Measurements from ENCODE around the gene TIE1.

The TIE1 gene

DNA sequence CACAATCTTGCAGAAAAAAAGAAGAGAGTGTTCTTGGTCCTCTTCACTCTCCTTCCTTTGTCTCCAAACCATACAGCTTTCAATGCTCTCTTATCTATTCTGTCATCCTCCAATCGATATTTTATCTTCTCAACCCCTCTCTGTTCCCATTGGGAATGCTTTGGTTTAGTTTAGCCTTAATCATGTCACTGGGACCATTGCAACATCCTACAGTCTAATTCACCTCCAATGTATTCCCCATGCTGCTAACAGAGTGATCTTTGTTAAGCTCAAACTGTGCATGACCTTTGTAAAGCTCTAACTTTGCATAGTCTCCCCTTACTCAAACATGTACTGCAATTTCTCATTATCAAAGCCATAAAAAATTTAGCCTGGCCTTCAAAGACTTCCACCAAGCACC is 39.8 kb downstream of the TIE1 start:
- H3K4me3 ChIP-seq (ENCODE audit: low read depth, low read length), result no peak overlapping the region
- TF ChIP-seq, protein P1, sequence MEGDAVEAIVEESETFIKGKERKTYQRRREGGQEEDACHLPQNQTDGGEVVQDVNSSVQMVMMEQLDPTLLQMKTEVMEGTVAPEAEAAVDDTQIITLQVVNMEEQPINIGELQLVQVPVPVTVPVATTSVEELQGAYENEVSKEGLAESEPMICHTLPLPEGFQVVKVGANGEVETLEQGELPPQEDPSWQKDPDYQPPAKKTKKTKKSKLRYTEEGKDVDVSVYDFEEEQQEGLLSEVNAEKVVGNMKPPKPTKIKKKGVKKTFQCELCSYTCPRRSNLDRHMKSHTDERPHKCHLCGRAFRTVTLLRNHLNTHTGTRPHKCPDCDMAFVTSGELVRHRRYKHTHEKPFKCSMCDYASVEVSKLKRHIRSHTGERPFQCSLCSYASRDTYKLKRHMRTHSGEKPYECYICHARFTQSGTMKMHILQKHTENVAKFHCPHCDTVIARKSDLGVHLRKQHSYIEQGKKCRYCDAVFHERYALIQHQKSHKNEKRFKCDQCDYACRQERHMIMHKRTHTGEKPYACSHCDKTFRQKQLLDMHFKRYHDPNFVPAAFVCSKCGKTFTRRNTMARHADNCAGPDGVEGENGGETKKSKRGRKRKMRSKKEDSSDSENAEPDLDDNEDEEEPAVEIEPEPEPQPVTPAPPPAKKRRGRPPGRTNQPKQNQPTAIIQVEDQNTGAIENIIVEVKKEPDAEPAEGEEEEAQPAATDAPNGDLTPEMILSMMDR (IDR thresholded peaks at IDR 0.05; ENCODE audit: low read depth, low read length), result no peak
- in situ Hi-C loops (cut with HindIII; ENCODE audit: low sequenced_read_pairs), result no loop called here
- DNase-seq (ENCODE audit: low read depth, low spot score), result no peak

DNA sequence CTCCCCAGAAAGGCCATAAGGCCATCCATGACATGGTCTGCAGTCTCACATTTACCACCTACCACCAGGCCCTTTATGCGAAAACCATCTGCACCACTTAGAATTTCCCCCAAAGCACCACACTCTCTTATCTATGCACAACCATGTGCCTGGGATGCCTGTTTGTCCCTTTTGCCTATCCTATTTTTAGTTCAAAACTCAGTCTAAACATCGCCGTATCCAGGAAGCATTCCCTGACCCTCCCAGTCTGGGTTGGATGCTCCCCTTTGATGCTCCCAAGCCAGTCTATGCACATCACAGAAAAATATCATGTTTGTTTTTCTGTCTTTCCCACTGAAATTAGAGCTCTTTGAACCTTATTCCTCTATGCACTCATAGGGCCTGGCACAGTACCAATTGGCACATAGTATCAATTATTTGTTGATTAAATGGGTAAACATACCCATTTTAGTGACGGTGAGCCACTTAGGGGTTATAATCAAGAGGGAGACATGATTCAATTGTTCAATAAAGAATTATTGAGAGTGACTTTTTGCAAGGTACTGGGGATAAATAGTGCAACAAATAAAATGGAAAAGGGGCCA is 43.6 kb downstream of the TIE1 start:
- no peak for DNase-seq (ENCODE audit: low read depth, low spot score)
- in situ Hi-C loops (cut with HindIII; ENCODE audit: low sequenced_read_pairs), result no loop called here
- H3K4me3 ChIP-seq (ENCODE audit: low read depth, low read length), result no peak overlapping the region
- TF ChIP-seq, protein P1 (IDR thresholded peaks at IDR 0.05; ENCODE audit: low read depth, low read length), result no peak

DNA sequence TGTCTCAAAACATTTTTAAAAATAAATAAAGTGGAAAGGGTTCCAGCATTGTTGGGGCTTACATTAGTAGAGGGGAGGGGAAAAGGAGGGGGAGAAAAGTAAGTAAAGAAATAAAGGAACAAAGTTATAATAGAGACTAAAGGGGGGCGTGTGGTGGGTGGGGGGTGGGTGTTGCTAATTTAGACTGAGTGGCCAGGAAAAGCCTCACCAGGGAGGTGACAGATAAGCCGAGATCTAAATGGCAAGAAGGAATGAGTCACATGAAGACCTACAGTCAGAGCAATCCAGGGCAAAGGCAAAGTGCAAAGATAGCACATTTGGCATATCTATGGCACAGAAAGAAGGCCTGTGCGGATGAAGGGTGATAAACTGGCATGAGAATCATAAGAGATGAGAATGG is 44.3 kb downstream of the TIE1 start:
- TF ChIP-seq, protein P1 (IDR thresholded peaks at IDR 0.05; ENCODE audit: low read depth, low read length), result no peak
- no peak for DNase-seq (ENCODE audit: low read depth, low spot score)
- in situ Hi-C loops (cut with HindIII; ENCODE audit: low sequenced_read_pairs), result no loop called here
- no peak overlapping the region for H3K4me3 ChIP-seq (ENCODE audit: low read depth, low read length)

DNA sequence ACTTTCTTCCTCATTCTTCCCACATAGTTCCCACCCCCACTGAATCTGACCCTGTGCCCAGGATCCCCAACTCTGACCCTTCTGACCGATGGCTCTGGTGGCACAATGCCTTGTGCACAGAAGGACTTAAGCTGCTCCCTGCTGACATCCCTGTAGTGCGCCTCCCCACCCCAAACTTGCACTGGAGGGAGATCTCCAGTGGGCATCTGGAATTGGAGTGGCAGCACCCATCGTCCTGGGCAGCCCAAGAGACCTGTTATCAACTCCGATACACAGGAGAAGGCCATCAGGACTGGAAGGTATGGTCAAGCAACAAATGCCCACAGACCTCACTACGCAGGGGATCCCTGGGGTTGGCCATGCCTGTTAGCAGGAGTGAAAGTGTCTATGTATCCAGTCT is 45.9 kb downstream of the TIE1 start:
- in situ Hi-C loops (cut with HindIII; ENCODE audit: low sequenced_read_pairs), result no loop called here

DNA sequence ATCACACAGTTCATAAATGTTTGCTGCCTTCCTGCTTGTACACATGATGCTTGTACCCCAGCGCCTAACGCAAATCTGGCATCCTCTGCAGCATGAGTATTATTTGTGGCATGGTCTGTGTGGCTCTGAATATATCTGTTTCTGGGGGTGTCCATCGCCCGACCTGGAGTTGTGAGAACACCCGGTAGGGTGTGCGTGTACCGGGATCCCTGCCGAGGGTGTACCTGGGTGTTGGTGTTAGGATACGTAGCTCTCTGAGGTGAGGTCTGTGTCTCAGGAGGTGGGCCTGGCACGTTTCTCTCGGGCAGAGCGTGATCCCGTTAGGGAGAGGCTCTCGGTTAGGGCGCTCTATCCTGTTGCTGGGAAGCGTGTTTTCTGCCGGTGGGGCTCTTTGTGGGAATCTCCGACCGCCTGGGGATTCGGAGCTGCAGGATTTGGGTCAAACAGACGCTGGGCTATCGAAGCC is 47.6 kb downstream of the TIE1 start:
- H3K4me3 ChIP-seq (ENCODE audit: low read depth, low read length), result peak overlapping the region; percentile 47
- in situ Hi-C loops (cut with HindIII; ENCODE audit: low sequenced_read_pairs), result no loop called here
- TF ChIP-seq, protein P1 (IDR thresholded peaks at IDR 0.05; ENCODE audit: low read depth, low read length), result no peak
- DNase-seq (ENCODE audit: low read depth, low spot score), result no peak

More for the DNA sequence above, 45.9 kb downstream of the TIE1 start:
- TF ChIP-seq, protein P1 (IDR thresholded peaks at IDR 0.05; ENCODE audit: low read depth, low read length), result no peak
- H3K4me3 ChIP-seq (ENCODE audit: low read depth, low read length), result no peak overlapping the region
- DNase-seq (ENCODE audit: low read depth, low spot score), result no peak

DNA sequence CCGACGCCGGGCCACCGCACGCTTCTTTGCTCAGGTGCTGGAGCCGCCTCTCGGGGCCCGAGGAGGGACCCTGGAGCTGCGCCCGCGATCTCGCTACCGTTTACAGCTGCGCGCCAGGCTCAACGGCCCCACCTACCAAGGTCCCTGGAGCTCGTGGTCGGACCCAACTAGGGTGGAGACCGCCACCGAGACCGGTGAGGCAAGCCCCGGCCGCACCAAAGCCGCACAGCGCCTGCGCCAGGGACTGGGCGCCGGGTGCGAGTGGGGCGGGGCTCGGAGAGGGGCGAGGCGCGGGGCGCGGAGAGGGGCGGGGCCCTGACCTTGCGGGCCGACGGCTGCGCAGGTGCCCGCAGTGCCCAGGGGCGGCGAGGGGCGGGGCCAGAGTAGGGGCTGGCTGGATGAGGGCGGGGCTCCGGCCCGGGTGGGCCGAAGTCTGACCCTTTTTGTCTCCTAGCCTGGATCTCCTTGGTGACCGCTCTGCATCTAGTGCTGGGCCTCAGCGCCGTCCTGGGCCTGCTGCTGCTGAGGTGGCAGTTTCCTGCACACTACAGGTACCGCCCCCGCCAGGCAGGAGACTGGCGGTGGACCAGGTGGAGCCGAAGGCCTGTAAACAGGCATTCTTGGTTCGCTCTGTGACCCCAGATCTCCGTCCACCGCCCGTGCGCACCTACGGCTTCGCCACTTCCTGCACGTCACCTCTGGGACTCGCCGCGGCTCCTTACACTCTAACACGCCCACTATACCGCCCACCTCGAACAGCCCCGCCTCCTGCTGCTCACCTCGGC is 48.2 kb downstream of the TIE1 start:
- DNase-seq (ENCODE audit: low read depth, low spot score), result peak; percentile 56
- H3K4me3 ChIP-seq (ENCODE audit: low read depth, low read length), result peak overlapping the region; percentile 47
- in situ Hi-C loops (cut with HindIII; ENCODE audit: low sequenced_read_pairs), result no loop called here
- TF ChIP-seq, protein P1 (IDR thresholded peaks at IDR 0.05; ENCODE audit: low read depth, low read length), result no peak

Measured in astrocyte of the spinal cord (primary cell).